ENCODE measurements around the gene TAB2. TPM values are rescaled to one million over a fixed set of nuclear protein-coding genes. Genes with fewer than 3 reads are reported as not detected.

Gene TAB2
- total and polyA plus RNA-seq, 2 of the 8 experiments (the other 6 are each of a cell fraction or from before 2014, with no cell fraction given) = 40.4 to 63.0 TPM

- TF ChIP-seq RNF2 (IDR thresholded peaks at IDR 0.05; ENCODE audit: borderline replicate concordance, low read depth, low read length, missing control alignments, poor library complexity, severe bottlenecking) (no peak), CREB1 (IDR thresholded peaks at IDR 0.05) (no peak), MAX (IDR thresholded peaks at IDR 0.05) (no peak), ATF3 (IDR thresholded peaks at IDR 0.05; ENCODE audit: insufficient read depth, low read depth, low read length) (no peak), ZNF274 (IDR thresholded peaks at IDR 0.05; ENCODE audit: borderline replicate concordance, extremely low read depth, low read length) (no peak), TBP (IDR thresholded peaks at IDR 0.05; ENCODE audit: low read depth, low read length) (no peak), RXRA (IDR thresholded peaks at IDR 0.05; ENCODE audit: insufficient read depth, low read depth, low read length) (no peak)
Observed at GRCh38 chr6:149405823-149406765, 88.6 kb downstream of the TAB2 start (continued).
